OCI-LY7 (cell line): ENCODE measurements around the gene OCSTAMP. TPM values are rescaled to one million over a fixed set of nuclear protein-coding genes. Genes with fewer than 3 reads are reported as not detected.

Experiments
- total RNA-seq, 2 experiments: library from RNA; depleted of rRNA in 1 of 2; stranded (reverse); fragments of >200 nt in 1 of 2; shearing (Covaris generic) in 1 of 2; gene quantifications; 2 replicates each; pipeline ENCODE4 v1.2.3, GENCODE V29; 2014 to 2022

The OCSTAMP gene
- total RNA-seq, 2 experiments from 2014 or later, result not detected

Other genes starting within 250 kb of the OCSTAMP start
- gene CDH22, start 242.2 kb downstream of the OCSTAMP start, total RNA-seq (2014; rRNA removed; shearing (Covaris generic)), result not detected in 2 replicates
- gene CDH22, start 242.2 kb downstream of the OCSTAMP start, total RNA-seq (2022), result not detected in 2 replicates
- gene ELMO2, start 144.0 kb downstream of the OCSTAMP start, total RNA-seq (2014; rRNA removed; shearing (Covaris generic)), result 16.0 and 18.9 TPM in 2 replicates
- 33.5 and 36.4 TPM in 2 replicates for gene ELMO2, start 144.0 kb downstream of the OCSTAMP start, total RNA-seq (2022)
- gene ZNF334, start 37.1 kb downstream of the OCSTAMP start, total RNA-seq (2014; rRNA removed; shearing (Covaris generic)), result not detected in 2 replicates
- gene ZNF334, start 37.1 kb downstream of the OCSTAMP start, total RNA-seq (2022), result not detected in 2 replicates
- gene SLC13A3, start 100.8 kb upstream of the OCSTAMP start, total RNA-seq (2014; rRNA removed; shearing (Covaris generic)), result not detected in 2 replicates
- gene SLC13A3, start 100.8 kb upstream of the OCSTAMP start, total RNA-seq (2022), result not detected in 2 replicates
- gene TP53RK, start 138.8 kb upstream of the OCSTAMP start, total RNA-seq (2014; rRNA removed; shearing (Covaris generic)), result 25.2 and 32.9 TPM in 2 replicates
- 18.6 and 19.7 TPM in 2 replicates for gene TP53RK, start 138.8 kb upstream of the OCSTAMP start, total RNA-seq (2022)
- not detected in 2 replicates for gene SLC2A10, start 159.0 kb upstream of the OCSTAMP start, total RNA-seq (2014; rRNA removed; shearing (Covaris generic))
- not detected in 2 replicates for gene SLC2A10, start 159.0 kb upstream of the OCSTAMP start, total RNA-seq (2022)